Neural cell (in vitro differentiated cells): ENCODE results near the gene PIAS4. TPM values are rescaled to one million over a fixed set of nuclear protein-coding genes. Genes with fewer than 3 reads are reported as not detected.

Source experiments
- H2AFZ ChIP-seq: fragments of 200-600, 300-800 bp; sonication (generic), shearing (Covaris generic); 2 replicates; pipeline ENCODE4 v1.6.0; 2014; ENCODE audit warnings: low read depth, mild to moderate bottlenecking, antibody characterized with exemption, low read length, moderate library complexity
- H3F3A ChIP-seq: fragments of 200-600 bp; shearing (Covaris generic); 2 replicates; pipeline ENCODE4 v1.6.1; 2016; ENCODE audit warnings: mild to moderate bottlenecking, moderate library complexity, mixed read lengths, antibody characterized with exemption, low read length; ENCODE audit not compliant: insufficient read depth, poor library complexity, severe bottlenecking
- H3K27ac ChIP-seq: fragments of 200-600, 300-800 bp; sonication (generic), shearing (Covaris generic); 2 replicates; pipeline ENCODE4 v1.5.1; 2014; ENCODE audit warnings: mild to moderate bottlenecking, low read length, moderate library complexity
- H3K27me3 ChIP-seq: fragments of 300-800, 200-600 bp; sonication (generic), shearing (Covaris generic); 2 replicates; pipeline ENCODE4 v1.6.0; 2014; ENCODE audit warnings: mild to moderate bottlenecking, low read depth, low read length, moderate library complexity; ENCODE audit not compliant: insufficient read depth
- H3K36me3 ChIP-seq: fragments of 300-800, 200-600 bp; sonication (generic), shearing (Covaris generic); 2 replicates; pipeline ENCODE4 v1.5.1; 2014; ENCODE audit warnings: mild to moderate bottlenecking, antibody characterized with exemption, low read length, moderate library complexity; ENCODE audit not compliant: insufficient read depth
- H3K4me2 ChIP-seq: fragments of 300-800, 200-600 bp; sonication (generic), shearing (Covaris generic); 2 replicates; pipeline ENCODE4 v1.6.0; 2014; ENCODE audit warnings: mild to moderate bottlenecking, low read length
- H3K4me3 ChIP-seq: fragments of 300-800, 200-600 bp; sonication (generic), shearing (Covaris generic); 2 replicates; pipeline ENCODE4 v1.5.1; 2014; ENCODE audit warnings: mild to moderate bottlenecking, low read length, moderate library complexity
- H3K79me2 ChIP-seq: fragments of 200-600 bp; shearing (Covaris generic); replicated peaks from 2 replicates; pipeline ENCODE4 v1.6.0; 2014; ENCODE audit warnings: mild to moderate bottlenecking, low read length, moderate library complexity; ENCODE audit not compliant: insufficient read depth
- H3K9ac ChIP-seq: fragments of 300-800, 200-600 bp; sonication (generic), shearing (Covaris generic); 2 replicates; pipeline ENCODE4 v1.6.1; 2016; ENCODE audit warnings: mild to moderate bottlenecking, low read length, mixed read lengths
- H3K9me2 ChIP-seq: fragments of 200-600 bp; shearing (Covaris generic); 2 replicates; pipeline ENCODE4 v1.6.1; 2016; ENCODE audit warnings: mild to moderate bottlenecking, low read length, mixed read lengths; ENCODE audit not compliant: insufficient read depth
- H3K9me3 ChIP-seq: fragments of 200-600, 300-800 bp; sonication (generic), shearing (Covaris generic); 2 replicates; pipeline ENCODE4 v1.6.1; 2016; ENCODE audit warnings: mild to moderate bottlenecking, mixed run types, low read length, moderate library complexity, mixed read lengths
- H4K20me1 ChIP-seq: fragments of 200-600 bp; shearing (Covaris generic); 2 replicates; pipeline ENCODE4 v1.6.1; 2016; ENCODE audit warnings: mild to moderate bottlenecking, mixed run types; ENCODE audit not compliant: insufficient read depth
- CTCF ChIP-seq: fragments of 450-650 bp; IDR thresholded peaks from 2 replicates; pipeline ENCODE4 v1.5.1; 2014; ENCODE audit warnings: antibody characterized with exemption, mild to moderate bottlenecking, moderate library complexity; ENCODE audit not compliant: poor library complexity, severe bottlenecking
- EP300 ChIP-seq: fragments of 450-650 bp; conservative IDR thresholded peaks from 2 replicates; pipeline ENCODE4 v1.6.1; 2014; ENCODE audit warnings: antibody characterized with exemption, mild to moderate bottlenecking, moderate library complexity; ENCODE audit not compliant: poor library complexity, severe bottlenecking
- EZH2 ChIP-seq: fragments of 200-600, 300-800 bp; shearing (Covaris generic), sonication (generic); IDR thresholded peaks from 2 replicates; pipeline ENCODE4 v1.6.1; 2014; ENCODE audit warnings: antibody characterized with exemption, low read length, borderline replicate concordance, mild to moderate bottlenecking; ENCODE audit not compliant: insufficient read depth, poor library complexity, severe bottlenecking
- MXI1 ChIP-seq: fragments of 450-650 bp; conservative IDR thresholded peaks from 2 replicates; pipeline ENCODE4 v1.6.1; 2014; ENCODE audit warnings: antibody characterized with exemption, mild to moderate bottlenecking; ENCODE audit not compliant: poor library complexity, severe bottlenecking
- POLR2AphosphoS5 ChIP-seq: IDR thresholded peaks from 2 replicates; pipeline ENCODE4 v1.6.1; 2012
- RAD21 ChIP-seq: fragments of 450-650 bp; conservative IDR thresholded peaks from 2 replicates; pipeline ENCODE4 v1.6.1; 2014; ENCODE audit warnings: antibody characterized with exemption, mild to moderate bottlenecking, moderate library complexity
- REST ChIP-seq: IDR thresholded peaks from 2 replicates; pipeline ENCODE4 v1.6.1; 2012; ENCODE audit warnings: borderline replicate concordance
- SMC3 ChIP-seq: fragments of 450-650 bp; conservative IDR thresholded peaks from 2 replicates; pipeline ENCODE4 v1.6.1; 2014; ENCODE audit warnings: antibody characterized with exemption, mild to moderate bottlenecking, moderate library complexity; ENCODE audit not compliant: poor library complexity
- TAF1 ChIP-seq: IDR thresholded peaks from 2 replicates; pipeline ENCODE4 v1.6.1; 2012; ENCODE audit warnings: low read depth
- polyA plus RNA-seq: library from polyadenylated mRNA; depleted of rRNA; stranded (reverse); fragments of >200 nt; gene quantifications from 2 replicates; pipeline ENCODE4 v1.2.3, GENCODE V29; 2014

The PIAS4 gene
- polyA plus RNA-seq, 1 donor from 2014 or later, result 22.3 TPM

- Histone ChIP-seq H3F3A (no peaks in the 10 kb centered on the region), H3K27ac (no peak overlapping the region), H3K9ac (no peak overlapping the region), H2AFZ (no peak overlapping the region), H3K79me2 (peaks cover 20% of the 10 kb centered on the region), H3K4me3 (no peak overlapping the region), H4K20me1 (no peaks in the 10 kb centered on the region), H3K9me3 (no peaks in the 10 kb centered on the region), H3K4me2 (no peak overlapping the region), H3K9me2 (no peaks in the 10 kb centered on the region), H3K27me3 (no peaks in the 10 kb centered on the region), H3K36me3 (no peaks in the 10 kb centered on the region)
- TF ChIP-seq REST (no peak), RAD21 (no peak), CTCF (no peak), EZH2 (no peak), TAF1 (no peak), MXI1 (no peak)
Observed at GRCh38 chr19:3964256-3965194, 43.0 kb upstream of the PIAS4 start.

- Histone ChIP-seq H3K9me3 (no peaks in the 10 kb centered on the region), H2AFZ (no peak overlapping the region), H3K9me2 (no peaks in the 10 kb centered on the region), H3K4me3 (no peak overlapping the region), H3F3A (no peaks in the 10 kb centered on the region), H3K4me2 (no peak overlapping the region), H3K27me3 (no peaks in the 10 kb centered on the region), H3K79me2 (peaks cover 33% of the 10 kb centered on the region), H3K27ac (no peak overlapping the region), H4K20me1 (no peaks in the 10 kb centered on the region), H3K36me3 (no peaks in the 10 kb centered on the region), H3K9ac (no peak overlapping the region)
- TF ChIP-seq MXI1 (no peak), EZH2 (no peak), TAF1 (no peak), RAD21 (no peak), SMC3 (no peak), CTCF (no peak), REST (no peak), POLR2AphosphoS5 (no peak), EP300 (no peak)
Observed at GRCh38 chr19:3966051-3967017, 41.2 kb upstream of the PIAS4 start.
